Common myeloid progenitor, CD34-positive (primary cell): ENCODE data around the gene FUT4.
A peak's percentile ranks its signal among the peaks of the same experiment; 100 is the strongest.

ENCODE experiments used
- CTCF ChIA-PET: fragments of 350-600 bp; sonication (Branson Sonifier 250); formaldehyde crosslinking; loops from one replicate; lab custom pipeline; 2021; ENCODE audit warnings: antibody characterized with exemption; lab: Charles Lee
- POLR2A ChIA-PET: fragments of 350-600 bp; sonication (Branson Sonifier 250); formaldehyde crosslinking; loops from one replicate; lab custom pipeline; 2021; ENCODE audit warnings: antibody characterized with exemption; lab: Charles Lee
- DNase-seq, 3 donors: peaks; one replicate each; pipeline versions ENCODE4 v3.0.0 to v3.0.0-alpha.2; 2013
- H3K27ac ChIP-seq, 2 experiments: 1 replicate in 1 of 2; 2 replicates in 1 of 2; pipeline ENCODE4 v1.7.0; 2013; ENCODE audit warnings: inconsistent platforms in 2 of 2, low read length in 2 of 2, mild to moderate bottlenecking in 2 of 2, low read depth in 1 of 2, moderate library complexity in 1 of 2; ENCODE audit not compliant: severe bottlenecking in 2 of 2, insufficient read depth in 1 of 2, poor library complexity in 1 of 2
- H3K27me3 ChIP-seq, 5 experiments: replicated peaks in 2 of 5; 1 replicate in 3 of 5; 2 replicates in 2 of 5; pipeline versions ENCODE4 v1.6.1 to v1.7.0; 2013; ENCODE audit warnings: low read length in 4 of 5, mild to moderate bottlenecking in 2 of 5, moderate library complexity in 2 of 5, inconsistent platforms in 1 of 5; ENCODE audit not compliant: insufficient read depth in 5 of 5, control insufficient read depth in 4 of 5
- H3K36me3 ChIP-seq, 4 experiments: 1 replicate in 2 of 4; 2 replicates in 2 of 4; pipeline versions ENCODE4 v1.6.1 to v1.7.0; 2013; ENCODE audit warnings: low read length in 3 of 4, control low read depth in 1 of 4, mild to moderate bottlenecking in 1 of 4; ENCODE audit not compliant: control insufficient read depth in 4 of 4, insufficient read depth in 4 of 4
- H3K4me1 ChIP-seq, 4 experiments: 1 replicate in 3 of 4; 2 replicates in 1 of 4; pipeline versions ENCODE4 v1.6.1 to v1.7.1; 2013; ENCODE audit warnings: low read length in 3 of 4, mild to moderate bottlenecking in 3 of 4, control low read depth in 1 of 4, inconsistent platforms in 1 of 4, moderate library complexity in 1 of 4; ENCODE audit not compliant: control insufficient read depth in 4 of 4, insufficient read depth in 4 of 4; ENCODE audit errors: control extremely low read depth in 1 of 4
- H3K4me3 ChIP-seq, 7 experiments: 1 replicate in 4 of 7; 2 replicates in 3 of 7; pipeline versions ENCODE4 v1.5.1 to v1.7.0; 2013; ENCODE audit warnings: mild to moderate bottlenecking in 7 of 7, low read length in 6 of 7, moderate library complexity in 6 of 7, inconsistent platforms in 2 of 7, low read depth in 2 of 7, control low read depth in 1 of 7; ENCODE audit not compliant: insufficient read depth in 4 of 7, control insufficient read depth in 1 of 7; ENCODE audit errors: extremely low read depth in 1 of 7
- H3K9me3 ChIP-seq, 5 experiments: 1 replicate in 4 of 5; 2 replicates in 1 of 5; pipeline versions ENCODE4 v1.6.1 to v1.7.1; 2013; ENCODE audit warnings: low read length in 4 of 5, mild to moderate bottlenecking in 2 of 5, inconsistent platforms in 1 of 5, low read depth in 1 of 5, moderate library complexity in 1 of 5; ENCODE audit not compliant: control insufficient read depth in 4 of 5, insufficient read depth in 2 of 5; ENCODE audit errors: control extremely low read depth in 1 of 5
- WGBS: methylation state at CpG from one replicate; pipeline ENCODE4 v1.1.5; 2013; ENCODE audit not compliant: insufficient coverage; 5-methylcytosine and 5-hydroxymethylcytosine counted together

FUT4 gene

GRCh38 chr11:94519478-94520084 is 24.1 kb upstream of the FUT4 start:
- Histone ChIP-seq H3K27me3 (peaks cover 0 to 2% (median 0%) of the 10 kb centered on the region in 5 experiments), H3K36me3 (no peaks in the 10 kb centered on the region), H3K9me3 (no peaks in the 10 kb centered on the region), H3K4me3 (no peak overlapping the region), H3K4me1 (no peaks in the 10 kb centered on the region), H3K27ac (no peak overlapping the region)
- DNase-seq: peak; percentile 25 to 65 (median 52)
- CTCF ChIA-PET: interaction anchor here (0.6 to 9.1 kb wide), 18 partner anchors 8 to 1659 kb away, joined by 3 to 109 read pairs (median 4); partner anchors contain the start of gene PIWIL4
- WGBS: no CpG with 5 or more reads among the region's 5 CpGs
- POLR2A ChIA-PET: no interaction called here

DNA sequence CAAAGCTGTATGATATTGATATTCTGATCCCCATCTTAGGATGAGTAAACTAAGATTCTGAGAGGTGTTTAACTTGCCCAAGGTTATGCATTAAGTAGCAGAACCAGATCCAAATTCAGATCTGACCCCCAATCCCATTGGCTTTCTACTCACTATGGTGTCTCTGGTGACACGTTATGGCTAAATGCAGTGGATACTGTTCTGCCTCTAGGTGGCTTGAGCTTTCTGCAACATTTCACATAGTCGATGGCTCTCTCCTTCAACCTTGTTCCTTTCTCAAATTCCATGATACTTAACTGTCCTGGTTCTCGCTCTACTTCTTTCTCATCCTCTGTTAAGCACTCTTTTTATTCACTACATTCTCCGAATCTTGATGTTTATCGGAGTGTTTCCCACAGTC is 22.0 kb upstream of the FUT4 start:
- POLR2A ChIA-PET: no interaction called here
- H3K4me3 ChIP-seq: no peak overlapping the region
- H3K27ac ChIP-seq: no peak overlapping the region
- no peaks in the 10 kb centered on the region for H3K27me3 ChIP-seq
- DNase-seq: peak; percentile 22 to 36 (median 35)
- 62% methylated on average over 4 of the region's 5 CpGs for WGBS
- H3K9me3 ChIP-seq: no peaks in the 10 kb centered on the region
- H3K36me3 ChIP-seq: no peaks in the 10 kb centered on the region
- peaks cover 3 to 11% (median 6%) of the 10 kb centered on the region in 4 experiments for H3K4me1 ChIP-seq
- CTCF ChIA-PET: interaction anchor here (0.8 to 9.1 kb wide), 7 partner anchors 14 to 117 kb away, joined by 3 to 109 read pairs (median 4); partner anchors contain the start of gene PIWIL4

DNA sequence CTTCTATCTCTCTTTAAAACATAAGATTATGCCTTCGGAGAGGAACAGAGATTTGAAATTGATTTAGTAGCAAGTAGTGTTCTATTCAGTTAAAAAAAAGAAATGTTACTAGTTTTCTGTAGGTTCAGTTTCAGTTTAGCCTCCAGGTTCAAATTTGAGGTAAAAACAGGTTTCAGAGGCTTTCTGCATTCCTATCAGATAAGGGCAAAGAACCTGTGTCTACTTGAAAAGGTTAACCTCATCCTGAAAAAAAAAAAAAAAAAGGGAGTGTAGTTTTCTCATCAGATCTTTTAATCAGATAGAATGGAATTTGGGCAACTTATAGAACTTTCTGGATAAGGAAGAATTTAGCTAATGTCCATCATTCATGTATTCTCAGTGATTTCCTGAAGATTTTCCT is 19.4 kb upstream of the FUT4 start:
- Histone ChIP-seq H3K4me3 (no peak overlapping the region), H3K4me1 (peaks cover 3 to 15% (median 8%) of the 10 kb centered on the region in 4 experiments), H3K9me3 (no peaks in the 10 kb centered on the region), H3K27me3 (no peaks in the 10 kb centered on the region), H3K27ac (no peak overlapping the region), H3K36me3 (no peaks in the 10 kb centered on the region)
- WGBS: no CpG with 5 or more reads among the region's 1 CpG
- DNase-seq: no peak
- ChIA-PET POLR2A (no interaction called here), CTCF (interaction anchor here (9.1 kb wide), 1 partner anchor 72 kb away, joined by 109 read pairs; no protein-coding TSS in a partner anchor)

DNA sequence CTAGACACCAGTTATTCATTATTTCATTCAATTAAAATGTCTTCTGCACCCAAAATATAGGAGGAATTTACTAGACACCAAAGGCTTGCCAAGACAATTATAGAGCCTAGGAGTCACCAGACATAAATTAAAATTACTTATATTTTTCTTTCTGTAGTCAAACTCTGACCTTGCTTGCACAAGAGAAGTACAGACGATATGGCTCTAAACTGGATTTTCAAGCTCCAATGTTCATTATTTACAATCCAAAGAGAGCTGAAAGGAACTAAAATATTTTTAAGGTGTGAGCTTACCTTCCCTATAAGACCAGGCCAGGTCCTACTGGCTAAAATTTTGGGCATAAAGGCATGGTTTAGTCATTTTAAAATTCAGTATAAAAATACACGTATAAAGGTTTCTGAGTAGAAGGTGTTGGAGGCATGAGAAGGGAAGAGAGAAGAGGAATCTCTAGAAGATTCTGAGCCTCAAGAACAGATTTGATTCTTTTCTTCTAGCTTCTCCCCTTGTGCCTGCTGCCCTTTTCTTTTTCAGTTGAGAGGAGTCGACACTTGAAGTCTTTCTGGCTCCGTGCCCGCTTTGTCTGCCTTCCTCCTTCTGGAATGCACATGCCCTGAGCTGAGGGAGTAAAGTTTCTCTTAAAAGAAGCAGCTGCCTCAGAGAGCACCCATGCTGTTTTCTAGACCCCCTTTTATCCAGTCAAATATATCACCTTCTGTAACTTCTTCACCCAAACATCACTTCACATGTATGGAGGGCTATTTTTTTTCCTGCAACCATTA is 18.0 kb upstream of the FUT4 start:
- no peak overlapping the region for H3K27ac ChIP-seq
- ChIA-PET CTCF (interaction anchor here (0.9 to 1.4 kb wide), 3 partner anchors 9 to 72 kb away, joined by 3 to 5 read pairs (median 5); no protein-coding TSS in a partner anchor), POLR2A (no interaction called here)
- no peak overlapping the region for H3K4me3 ChIP-seq
- H3K36me3 ChIP-seq: no peaks in the 10 kb centered on the region
- no peaks in the 10 kb centered on the region for H3K27me3 ChIP-seq
- WGBS: 100% methylated on average over 1 of the region's 5 CpGs
- no peaks in the 10 kb centered on the region for H3K9me3 ChIP-seq
- H3K4me1 ChIP-seq: peaks cover 3 to 15% (median 8%) of the 10 kb centered on the region in 4 experiments
- DNase-seq: peak; percentile 17 to 72 (median 67)

GRCh38 chr11:94526645-94527438 is 16.9 kb upstream of the FUT4 start:
- H3K4me3 ChIP-seq: no peak overlapping the region
- ChIA-PET POLR2A (no interaction called here), CTCF (interaction anchor here (1.1 to 1.4 kb wide), 2 partner anchors 10 to 71 kb away, joined by 3 to 5 read pairs; no protein-coding TSS in a partner anchor)
- no peaks in the 10 kb centered on the region for H3K36me3 ChIP-seq
- whole genome bisulfite sequencing: 100% methylated on average over 1 of the region's 4 CpGs
- H3K27me3 ChIP-seq: no peaks in the 10 kb centered on the region
- H3K9me3 ChIP-seq: no peaks in the 10 kb centered on the region
- no peak overlapping the region for H3K27ac ChIP-seq
- peaks cover 3 to 15% (median 8%) of the 10 kb centered on the region in 4 experiments for H3K4me1 ChIP-seq
- peak in 1 of 3 donors; percentile 26 for DNase-seq

GRCh38 chr11:94528551-94528950 is 15.2 kb upstream of the FUT4 start:
- Histone ChIP-seq H3K4me1 (peaks cover 3 to 15% (median 8%) of the 10 kb centered on the region in 4 experiments), H3K9me3 (no peaks in the 10 kb centered on the region), H3K27ac (no peak overlapping the region), H3K4me3 (no peak overlapping the region), H3K27me3 (no peaks in the 10 kb centered on the region), H3K36me3 (no peaks in the 10 kb centered on the region)
- DNase-seq: no peak
- ChIA-PET POLR2A (no interaction called here), CTCF (no interaction called here)
